ENCODE measurements around the gene NOS1AP.

GRCh38 chr1:162326559-162326958 is 257.1 kb downstream of the NOS1AP start:
- no peak for TF ChIP-seq POLR2A (IDR thresholded peaks at IDR 0.05; ENCODE audit: low read depth, low read length)
- TF ChIP-seq TAF1 (IDR thresholded peaks at IDR 0.05; ENCODE audit: low read depth, low read length): no peak
- TF ChIP-seq SPI1 (IDR thresholded peaks at IDR 0.05; ENCODE audit: low read depth, low read length): no peak
- no peak for TF ChIP-seq POLR2AphosphoS5 (IDR thresholded peaks at IDR 0.05; ENCODE audit: low read depth, low read length)
